Panc1 (cell line): ENCODE results near the gene WSCD1.

Experiments
- CTCF ChIP-seq: fragments of 450-650 bp; IDR thresholded peaks from 2 replicates; pipeline ENCODE4 v1.5.1; 2017; ENCODE audit warnings: mild to moderate bottlenecking
- POLR2AphosphoS5 ChIP-seq: IDR thresholded peaks from 2 replicates; pipeline ENCODE4 v1.6.1; 2012; ENCODE audit warnings: mild to moderate bottlenecking, low read depth, low read length, moderate library complexity
- REST ChIP-seq, 2 experiments: IDR thresholded peaks; 2 replicates each; pipeline ENCODE4 v1.6.1; 2011 to 2012; ENCODE audit warnings: low read depth in 2 of 2, control low read depth in 1 of 2, low read length in 1 of 2, mild to moderate bottlenecking in 1 of 2, moderate library complexity in 1 of 2; ENCODE audit not compliant: insufficient read depth in 1 of 2
- SIN3A ChIP-seq: IDR thresholded peaks from 2 replicates; pipeline ENCODE4 v1.6.1; 2012; ENCODE audit warnings: low read depth, mild to moderate bottlenecking, low read length, moderate library complexity, borderline replicate concordance; ENCODE audit not compliant: insufficient read depth
- TCF7L2 ChIP-seq: IDR thresholded peaks from 2 replicates; pipeline ENCODE4 v1.6.1; 2011; ENCODE audit warnings: mild to moderate bottlenecking, low read depth, low read length, inconsistent platforms

DNA sequence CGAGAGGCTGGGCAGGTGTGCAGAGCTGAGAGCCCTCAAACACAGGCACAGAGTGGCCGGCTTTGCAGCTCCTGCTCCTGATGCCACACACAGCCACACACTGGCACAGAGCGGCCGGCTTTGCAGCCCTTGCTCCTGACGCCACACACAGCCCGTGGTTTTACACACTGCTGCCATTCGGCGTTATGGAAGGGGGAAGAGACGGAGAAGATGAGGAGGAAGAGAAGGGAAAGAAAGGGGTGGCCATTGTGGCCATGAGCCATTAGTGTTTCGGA is 26.8 kb downstream of the WSCD1 start:
- TF ChIP-seq CTCF (no peak), TCF7L2 (no peak), REST (IDR thresholded peaks at IDR 0.05; ENCODE audit: insufficient read depth in 1 of 2, low read depth in 2 of 2, low read length in 1 of 2) (no peak), POLR2AphosphoS5 (no peak), SIN3A (no peak)
